GM19240 (cell line): ENCODE results near the gene ARHGAP45.
"Not testable (repeated sequence)": the region's sequence is repeated elsewhere in the genome, so short reads cannot be mapped to it uniquely, and the experiment has no call there.

Experiments
- DNase-seq: peaks from one replicate; pipeline ENCODE4 v3.0.0; 2011; ENCODE audit warnings: low spot score; ENCODE audit not compliant: insufficient read length

ARHGAP45 gene, protein sequence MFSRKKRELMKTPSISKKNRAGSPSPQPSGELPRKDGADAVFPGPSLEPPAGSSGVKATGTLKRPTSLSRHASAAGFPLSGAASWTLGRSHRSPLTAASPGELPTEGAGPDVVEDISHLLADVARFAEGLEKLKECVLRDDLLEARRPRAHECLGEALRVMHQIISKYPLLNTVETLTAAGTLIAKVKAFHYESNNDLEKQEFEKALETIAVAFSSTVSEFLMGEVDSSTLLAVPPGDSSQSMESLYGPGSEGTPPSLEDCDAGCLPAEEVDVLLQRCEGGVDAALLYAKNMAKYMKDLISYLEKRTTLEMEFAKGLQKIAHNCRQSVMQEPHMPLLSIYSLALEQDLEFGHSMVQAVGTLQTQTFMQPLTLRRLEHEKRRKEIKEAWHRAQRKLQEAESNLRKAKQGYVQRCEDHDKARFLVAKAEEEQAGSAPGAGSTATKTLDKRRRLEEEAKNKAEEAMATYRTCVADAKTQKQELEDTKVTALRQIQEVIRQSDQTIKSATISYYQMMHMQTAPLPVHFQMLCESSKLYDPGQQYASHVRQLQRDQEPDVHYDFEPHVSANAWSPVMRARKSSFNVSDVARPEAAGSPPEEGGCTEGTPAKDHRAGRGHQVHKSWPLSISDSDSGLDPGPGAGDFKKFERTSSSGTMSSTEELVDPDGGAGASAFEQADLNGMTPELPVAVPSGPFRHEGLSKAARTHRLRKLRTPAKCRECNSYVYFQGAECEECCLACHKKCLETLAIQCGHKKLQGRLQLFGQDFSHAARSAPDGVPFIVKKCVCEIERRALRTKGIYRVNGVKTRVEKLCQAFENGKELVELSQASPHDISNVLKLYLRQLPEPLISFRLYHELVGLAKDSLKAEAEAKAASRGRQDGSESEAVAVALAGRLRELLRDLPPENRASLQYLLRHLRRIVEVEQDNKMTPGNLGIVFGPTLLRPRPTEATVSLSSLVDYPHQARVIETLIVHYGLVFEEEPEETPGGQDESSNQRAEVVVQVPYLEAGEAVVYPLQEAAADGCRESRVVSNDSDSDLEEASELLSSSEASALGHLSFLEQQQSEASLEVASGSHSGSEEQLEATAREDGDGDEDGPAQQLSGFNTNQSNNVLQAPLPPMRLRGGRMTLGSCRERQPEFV

GRCh38 chr19:1066748-1067340 lies at the start of gene ARHGAP45:
Gene ARHGAP45 (plus strand): TSS chr19:1067167. CDS start chr19:1067406, 239 bp downstream.
- peak; percentile 81 for DNase-seq

DNA sequence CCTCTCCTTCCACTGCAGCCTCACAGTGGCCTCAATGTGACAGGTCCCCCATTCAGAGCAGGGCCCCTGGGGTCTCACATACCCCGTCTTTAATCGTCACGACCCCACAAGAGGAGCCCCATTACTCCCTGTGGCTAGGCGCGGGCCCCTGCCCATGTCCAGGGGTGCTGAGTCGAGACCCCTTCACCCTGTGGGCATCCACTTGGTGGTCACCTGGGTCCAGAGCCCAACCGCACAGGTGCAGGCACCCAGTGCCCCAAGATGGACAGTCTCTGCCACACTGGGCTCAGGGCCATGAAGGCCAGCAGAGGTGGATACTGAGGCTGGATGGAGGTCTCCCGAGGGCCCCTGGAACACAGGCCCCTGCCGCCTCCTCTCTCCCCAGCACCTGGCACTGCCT lies 49.1 kb upstream of the ARHGAP45 start:
- DNase-seq, result no peak

GRCh38 chr19:1018393-1018792 lies 48.6 kb upstream of the ARHGAP45 start:
- no peak for DNase-seq

GRCh38 chr19:1018932-1019615 lies 47.9 kb upstream of the ARHGAP45 start:
- DNase-seq, result no peak

GRCh38 chr19:1019616-1019961 lies 47.4 kb upstream of the ARHGAP45 start:
- DNase-seq, result no peak

DNA sequence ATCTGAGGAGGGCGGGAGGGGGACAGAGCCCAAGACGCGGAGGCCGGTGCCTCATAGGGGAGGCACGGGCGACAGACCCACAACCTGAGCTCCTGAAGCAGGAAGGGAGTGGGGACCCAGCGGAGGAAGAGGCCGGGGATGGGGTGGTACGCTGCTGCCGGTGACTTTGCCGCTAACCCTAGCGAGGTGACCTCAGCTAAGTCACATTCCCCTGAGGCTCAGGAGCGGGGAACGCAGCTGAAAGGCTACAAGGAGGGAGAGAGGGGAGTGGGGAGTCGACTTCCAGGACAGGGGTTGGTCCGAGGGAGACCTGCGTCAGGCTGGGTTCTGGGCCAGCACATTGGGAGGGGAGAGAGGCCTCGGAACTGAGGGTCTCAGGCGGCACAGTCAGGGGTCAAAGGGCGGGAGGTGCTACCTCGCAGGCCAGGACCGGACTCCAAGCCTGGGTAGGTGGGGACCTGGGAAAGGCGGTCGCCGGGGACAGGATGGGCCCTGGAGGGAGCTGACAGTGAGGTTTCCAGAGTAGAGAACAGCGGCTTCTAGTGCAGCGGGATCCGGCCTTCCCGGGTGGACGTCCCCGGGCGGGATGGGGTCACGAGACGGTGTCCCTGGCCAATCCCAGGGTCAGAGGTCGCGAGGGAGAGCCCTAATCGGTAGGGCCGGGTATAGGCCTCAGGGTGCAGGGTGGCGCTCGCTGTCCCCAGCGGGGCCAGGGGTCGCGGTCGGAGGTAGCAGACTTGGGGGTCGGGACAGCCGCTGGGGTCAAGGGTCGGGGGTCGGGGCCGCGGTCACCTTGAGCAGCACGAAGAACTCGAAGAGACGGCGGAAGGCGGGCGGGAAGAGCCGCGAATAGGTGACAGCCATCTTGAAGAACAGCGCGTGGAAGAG lies 46.7 kb upstream of the ARHGAP45 start:
- DNase-seq, result no peak

- peak; percentile 99 for DNase-seq
Observed at GRCh38 chr19:1020868-1021425, 46.0 kb upstream of the ARHGAP45 start, which contains the start of gene TMEM259. Gene TMEM259 (minus strand): TSS chr19:1021123. CDS start chr19:1020996, 127 bp downstream.

- DNase-seq, result not testable (repeated sequence)
Observed at GRCh38 chr19:1023883-1024188, 43.1 kb upstream of the ARHGAP45 start.

DNA sequence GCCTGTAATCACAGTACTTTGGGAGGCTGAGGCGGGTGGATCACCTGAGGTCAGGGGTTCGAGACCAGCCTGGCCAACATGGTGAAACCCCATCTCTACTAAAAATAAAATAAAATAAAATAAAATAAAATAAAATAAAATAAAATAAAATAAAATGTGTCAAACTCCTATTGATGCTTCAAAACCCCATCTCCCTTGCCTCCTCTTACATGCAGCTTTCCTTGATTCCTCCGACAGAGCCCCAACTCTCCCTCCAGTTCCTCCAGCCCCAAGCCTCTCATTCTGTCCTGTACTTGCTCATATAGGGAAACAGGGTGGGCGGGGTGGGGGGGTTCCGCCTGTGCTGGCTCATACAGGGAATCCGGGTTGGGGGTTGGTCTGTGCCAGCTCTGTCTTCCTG lies 41.9 kb upstream of the ARHGAP45 start:
- DNase-seq, result not testable (repeated sequence)

DNA sequence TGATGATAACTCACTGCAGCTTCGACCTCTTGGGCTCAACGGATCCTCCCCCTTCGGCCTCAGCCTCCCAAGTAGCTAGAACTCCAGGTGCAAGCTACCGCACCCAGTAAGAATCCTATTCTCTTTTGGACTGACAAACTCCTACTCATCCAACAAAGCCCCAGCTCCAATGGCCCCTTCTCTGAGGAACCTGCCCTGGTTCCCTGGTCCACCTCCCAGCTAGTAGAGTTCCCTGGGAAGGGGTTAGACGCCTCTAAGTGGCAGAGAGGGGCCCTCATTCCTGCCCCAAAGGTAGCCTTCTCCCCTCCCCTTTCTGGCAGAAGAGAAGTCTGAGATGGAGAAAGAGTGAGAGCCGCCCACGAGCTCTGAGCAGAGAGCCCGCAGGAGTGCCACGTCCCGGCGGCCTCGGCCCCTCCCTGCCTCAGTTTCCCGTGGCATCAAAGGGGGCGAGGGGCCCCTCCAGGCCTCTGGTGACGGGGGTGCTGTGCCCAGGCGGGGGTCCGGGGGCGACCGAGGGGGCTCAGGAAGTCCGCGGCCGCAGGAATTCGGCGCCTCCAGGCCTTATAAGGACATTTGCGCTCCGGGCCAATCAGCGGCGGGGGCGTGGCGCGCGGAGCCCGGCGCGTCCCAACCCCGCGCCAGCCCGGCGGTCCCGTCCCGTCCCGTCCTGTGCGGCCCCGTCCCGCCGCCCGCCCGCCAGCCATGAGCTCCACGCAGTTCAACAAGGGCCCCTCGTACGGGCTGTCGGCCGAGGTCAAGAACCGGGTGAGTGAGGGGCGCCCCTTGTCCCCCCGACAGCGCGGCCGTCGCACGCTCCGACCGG lies 40.8 kb upstream of the ARHGAP45 start, which contains the start of gene CNN2:
Gene CNN2 (plus strand): TSS at position 649 of the 823 bp plus-strand sequence. CDS start 54 bp downstream, at position 703.
- no peak for DNase-seq

GRCh38 chr19:1026783-1027649 lies 40.0 kb upstream of the ARHGAP45 start:
- peak; percentile 14 for DNase-seq

GRCh38 chr19:1027650-1028061 lies 39.3 kb upstream of the ARHGAP45 start:
- peak; percentile 18 for DNase-seq

GRCh38 chr19:1028062-1028926 lies 38.7 kb upstream of the ARHGAP45 start:
- peak; percentile 53 for DNase-seq

DNA sequence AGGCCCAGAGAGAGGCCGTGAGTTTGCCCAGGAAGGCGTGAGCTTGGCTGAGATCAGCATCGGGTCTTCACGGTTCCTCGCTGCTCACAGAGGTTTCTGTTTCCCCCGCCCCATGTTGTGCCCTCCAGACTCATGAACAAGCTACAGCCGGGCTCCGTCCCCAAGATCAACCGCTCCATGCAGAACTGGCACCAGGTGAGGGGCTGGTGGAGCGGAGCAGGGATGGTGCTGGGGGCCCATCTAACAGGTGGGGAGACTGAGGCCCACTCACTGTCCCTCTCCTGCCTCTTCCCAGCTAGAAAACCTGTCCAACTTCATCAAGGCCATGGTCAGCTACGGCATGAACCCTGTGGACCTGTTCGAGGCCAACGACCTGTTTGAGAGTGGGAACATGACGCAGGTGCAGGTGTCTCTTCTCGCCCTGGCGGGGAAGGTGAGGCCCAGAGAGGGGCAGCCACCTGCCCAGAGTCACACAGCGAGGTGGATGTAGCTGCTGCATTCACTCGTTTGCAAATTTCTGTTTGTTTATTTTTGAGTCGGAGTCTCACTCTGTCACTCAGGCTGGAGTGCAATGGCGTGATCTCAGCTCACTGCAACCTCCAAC lies 34.6 kb upstream of the ARHGAP45 start:
- DNase-seq, result no peak

- no peak for DNase-seq
Observed at GRCh38 chr19:1035998-1036621, 30.9 kb upstream of the ARHGAP45 start.

GRCh38 chr19:1037621-1038064 lies 29.3 kb upstream of the ARHGAP45 start:
- no peak for DNase-seq
